CD4-positive, alpha-beta T cell treated with Interleukin-1 beta for 1 hour (primary cell): ENCODE measurements around the gene ARHGEF28.
A peak's percentile ranks its signal among the peaks of the same experiment; 100 is the strongest.

ENCODE experiments used
- DNase-seq, 2 donors: peaks; one replicate each; pipeline ENCODE4 v3.0.0-alpha.2; 2020 to 2022

ARHGEF28 gene

DNA sequence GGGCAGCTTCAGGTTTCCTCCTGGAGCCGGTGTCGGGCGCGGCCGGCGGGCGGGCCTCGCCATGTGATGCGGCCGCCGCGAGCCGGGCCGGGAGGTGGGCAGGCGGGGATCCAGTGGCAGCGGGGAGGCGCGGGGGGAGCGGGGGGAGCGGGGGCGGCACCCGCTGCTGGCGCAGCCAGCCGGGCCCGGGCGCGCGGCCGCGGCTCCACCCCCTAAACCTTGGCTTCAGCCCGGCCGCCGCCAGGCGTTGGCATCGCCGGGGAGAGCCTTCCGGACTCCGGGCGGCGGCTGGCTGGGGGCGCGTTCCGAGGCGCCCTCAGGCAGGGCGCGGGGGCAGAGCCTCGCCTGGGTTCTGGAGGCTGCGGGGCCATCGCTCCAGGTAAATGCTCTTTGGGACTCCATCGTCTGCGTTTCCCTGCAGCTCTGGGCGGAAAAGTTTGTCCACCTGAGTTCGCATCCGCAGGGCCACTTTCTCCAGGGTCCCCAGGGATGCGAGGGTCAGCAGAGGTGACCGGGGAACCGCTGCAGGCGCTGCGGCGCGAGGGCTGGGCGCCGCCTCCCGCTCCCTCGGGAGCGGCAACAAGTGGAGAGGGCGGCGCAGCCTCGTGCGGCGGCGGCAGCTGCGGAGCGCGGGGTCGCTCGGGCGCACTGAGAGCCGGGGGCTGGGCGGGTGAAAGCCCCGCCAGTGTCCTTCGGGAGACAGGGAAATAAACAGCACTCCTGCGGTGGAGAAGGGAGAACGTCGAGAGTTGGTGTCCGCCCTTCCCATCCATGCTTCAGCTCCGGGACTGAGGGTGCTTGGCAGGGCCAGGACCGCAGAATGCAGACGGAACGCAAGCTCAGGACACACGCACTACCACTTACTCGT is at the start of gene ARHGEF28:
Gene ARHGEF28 (plus strand): TSS at position 253 of the 868 bp plus-strand sequence. CDS start 58,656 bp downstream, outside the sequence.
- peak; percentile 14 to 32 for DNase-seq

- no peak for DNase-seq
Measured at GRCh38 chr5:73582285-73583145, 43.5 kb upstream of the ARHGEF28 start.

- no peak for DNase-seq
Measured at GRCh38 chr5:73587923-73588322, 38.1 kb upstream of the ARHGEF28 start.

GRCh38 chr5:73591102-73591695 is 34.8 kb upstream of the ARHGEF28 start:
- peak; percentile 9 to 77 for DNase-seq

- no peak for DNase-seq
Measured at GRCh38 chr5:73591698-73592501, 34.1 kb upstream of the ARHGEF28 start.

DNA sequence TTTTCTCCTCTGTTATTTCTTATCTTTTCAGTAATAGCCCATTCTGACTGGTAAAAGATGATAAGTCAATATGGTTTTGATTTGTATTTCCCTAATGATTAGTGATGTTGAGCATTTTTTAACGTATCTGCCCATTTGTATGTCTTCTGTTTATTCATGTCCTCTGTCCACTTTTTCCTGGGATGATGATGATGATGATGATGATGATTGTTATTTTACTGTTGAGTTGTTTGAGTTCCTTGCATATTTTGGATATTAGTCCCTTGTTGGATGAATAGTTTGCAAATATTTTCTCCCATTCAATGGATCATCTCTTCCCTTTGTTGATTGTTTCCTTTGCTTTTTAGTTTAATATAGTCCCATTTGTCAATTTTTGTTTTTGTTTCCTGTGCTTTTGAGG is 33.4 kb upstream of the ARHGEF28 start:
- DNase-seq, result no peak

DNA sequence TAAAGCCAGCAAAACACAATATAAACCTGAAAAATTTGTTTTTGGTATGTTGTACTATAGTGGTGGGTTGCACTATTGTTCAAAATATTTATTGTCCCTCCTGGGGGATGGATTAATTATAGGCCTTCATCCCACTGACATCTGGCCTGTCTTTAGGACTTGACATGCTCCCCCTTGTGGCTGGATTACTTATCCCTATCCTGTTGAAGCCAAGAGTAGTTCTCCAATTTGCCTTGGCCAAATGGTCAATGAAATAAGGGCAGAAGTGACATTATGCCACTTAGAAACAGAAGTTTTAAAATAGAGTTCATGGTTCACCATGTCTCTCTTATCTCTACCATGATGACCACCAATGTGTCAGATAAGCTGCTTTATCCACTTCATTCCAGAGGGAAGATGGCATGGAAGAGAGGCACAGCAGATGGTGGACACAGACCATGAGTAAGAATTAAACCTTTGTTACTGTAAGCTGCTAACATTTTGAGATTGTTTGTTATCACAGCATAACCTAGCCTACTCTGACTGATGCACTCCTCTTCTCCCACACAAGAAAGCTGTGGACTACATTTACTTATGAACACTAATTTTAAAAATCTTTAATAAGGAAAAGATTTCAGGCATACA is 29.2 kb upstream of the ARHGEF28 start:
- DNase-seq, result peak in 1 of 2 donors; percentile 2

DNA sequence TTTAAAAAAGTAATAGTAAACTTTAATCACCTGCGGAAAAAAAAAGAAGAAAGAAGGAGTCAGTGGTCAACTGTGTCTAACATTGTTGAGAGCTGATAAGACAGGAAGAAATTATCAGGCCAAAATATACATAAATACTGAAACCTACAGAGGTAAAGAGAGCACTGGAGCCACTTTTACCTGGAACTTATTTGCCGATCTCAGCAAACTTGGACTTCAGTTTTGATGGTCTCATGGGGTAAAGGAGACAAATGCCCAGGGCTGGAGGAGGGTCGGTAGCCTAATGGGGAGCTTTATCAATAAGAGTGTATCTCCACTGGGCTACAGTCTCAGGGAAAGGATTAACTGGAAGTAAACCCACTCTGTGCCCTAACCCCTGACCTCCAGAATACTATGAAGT is 26.6 kb upstream of the ARHGEF28 start:
- DNase-seq, result no peak

DNA sequence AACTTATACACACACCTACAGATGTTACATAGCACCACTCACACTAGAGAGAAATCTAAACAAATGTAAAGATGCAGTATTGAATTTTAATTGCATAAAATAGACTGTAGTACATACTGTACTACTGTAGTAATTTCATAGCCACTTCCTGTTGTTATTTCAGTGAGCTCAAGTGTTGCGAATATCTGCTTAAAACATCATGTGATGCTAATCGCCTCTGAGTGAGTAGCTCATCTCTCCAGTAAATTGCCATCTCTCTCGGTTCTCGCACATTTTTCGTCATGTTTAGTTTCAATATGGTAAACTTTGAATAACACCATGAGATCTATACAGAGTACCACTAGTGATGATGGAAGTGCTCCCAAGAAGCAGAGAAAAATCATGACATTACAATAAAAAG is 22.0 kb upstream of the ARHGEF28 start:
- DNase-seq, result no peak

GRCh38 chr5:73605223-73606087 is 20.5 kb upstream of the ARHGEF28 start:
- no peak for DNase-seq

DNA sequence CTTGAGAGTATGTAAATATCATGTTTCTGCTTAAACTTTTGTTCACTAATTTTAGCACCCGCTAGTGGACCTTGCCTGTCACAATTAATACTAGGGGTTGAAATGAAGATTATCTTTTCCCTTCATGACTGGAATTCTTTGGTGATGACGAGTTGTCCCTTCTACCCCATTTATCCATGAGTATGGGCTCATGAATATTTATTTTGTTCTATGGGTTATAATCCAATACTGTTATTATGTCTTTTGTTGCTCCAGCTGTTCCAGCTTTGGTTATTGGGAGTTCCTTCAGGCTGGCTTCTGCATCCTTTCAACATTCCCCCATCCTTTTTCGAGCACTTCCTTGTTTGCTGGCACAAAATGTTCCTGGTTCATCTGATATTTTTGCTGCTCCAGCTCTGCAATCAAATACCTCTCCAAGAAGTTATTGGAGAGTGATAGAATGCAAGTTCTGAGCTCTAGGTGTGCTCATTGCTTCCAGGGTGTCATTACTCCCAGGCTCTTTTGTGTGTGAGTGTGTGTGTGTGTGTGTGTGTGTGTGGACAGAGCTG is 19.7 kb upstream of the ARHGEF28 start:
- DNase-seq, result no peak

DNA sequence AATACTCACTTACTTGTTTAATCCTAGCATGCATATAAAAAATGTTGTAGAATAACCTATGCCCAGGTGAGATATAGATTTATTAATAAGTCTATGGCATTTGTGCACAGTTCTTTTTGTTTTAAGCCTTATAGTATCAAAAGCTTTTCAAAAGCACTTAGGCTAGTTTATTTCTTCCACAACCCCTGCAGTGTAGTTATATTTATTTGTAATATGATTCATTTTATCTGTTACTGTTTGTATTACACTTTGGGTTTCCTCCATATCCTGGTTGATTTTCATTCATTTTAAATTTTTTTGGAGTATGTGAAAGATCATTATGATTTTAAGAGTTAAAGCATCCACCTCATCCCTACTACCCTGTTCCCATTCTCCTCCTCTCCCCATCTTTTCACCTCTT is 18.8 kb upstream of the ARHGEF28 start:
- no peak for DNase-seq

DNA sequence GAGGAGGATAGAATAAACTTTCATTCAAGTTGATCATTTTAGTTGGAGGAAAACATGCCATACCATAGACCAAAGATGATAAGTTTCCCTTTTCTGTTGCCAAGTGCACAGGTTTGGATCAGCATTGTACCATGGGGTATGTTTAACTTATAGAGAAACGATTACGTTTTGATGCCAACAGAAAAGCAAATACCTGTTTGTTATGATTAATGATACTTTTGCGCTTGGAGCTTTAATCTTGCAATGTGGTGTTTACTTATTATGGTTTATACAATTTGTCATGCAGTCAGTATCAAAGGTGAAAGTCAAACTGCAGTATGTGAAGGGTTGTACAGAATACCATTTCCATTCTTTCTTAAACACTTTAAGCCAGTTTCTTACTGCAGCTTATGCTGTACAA is 13.2 kb upstream of the ARHGEF28 start:
- no peak for DNase-seq

DNA sequence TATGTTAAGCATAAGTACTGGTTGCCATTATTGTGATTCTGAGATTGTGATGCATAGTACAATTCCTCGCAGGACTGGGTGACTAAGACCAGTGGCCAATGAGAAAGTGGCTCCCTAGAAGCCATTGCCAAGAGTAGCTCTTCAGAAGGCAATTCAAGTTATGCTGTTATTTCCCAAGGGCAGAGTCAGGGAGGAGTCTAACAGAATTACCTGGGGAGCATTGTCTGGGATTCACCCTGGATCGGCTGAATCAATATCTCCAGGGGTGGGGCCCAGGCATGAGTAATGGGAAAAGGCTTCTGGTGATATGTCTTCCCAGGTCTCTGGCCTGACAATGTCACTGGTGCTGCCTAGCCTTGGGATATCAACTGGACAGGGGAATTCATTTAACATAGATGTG is 10.9 kb upstream of the ARHGEF28 start:
- no peak for DNase-seq

- no peak for DNase-seq
Measured at GRCh38 chr5:73615947-73616346, 10.0 kb upstream of the ARHGEF28 start.

DNA sequence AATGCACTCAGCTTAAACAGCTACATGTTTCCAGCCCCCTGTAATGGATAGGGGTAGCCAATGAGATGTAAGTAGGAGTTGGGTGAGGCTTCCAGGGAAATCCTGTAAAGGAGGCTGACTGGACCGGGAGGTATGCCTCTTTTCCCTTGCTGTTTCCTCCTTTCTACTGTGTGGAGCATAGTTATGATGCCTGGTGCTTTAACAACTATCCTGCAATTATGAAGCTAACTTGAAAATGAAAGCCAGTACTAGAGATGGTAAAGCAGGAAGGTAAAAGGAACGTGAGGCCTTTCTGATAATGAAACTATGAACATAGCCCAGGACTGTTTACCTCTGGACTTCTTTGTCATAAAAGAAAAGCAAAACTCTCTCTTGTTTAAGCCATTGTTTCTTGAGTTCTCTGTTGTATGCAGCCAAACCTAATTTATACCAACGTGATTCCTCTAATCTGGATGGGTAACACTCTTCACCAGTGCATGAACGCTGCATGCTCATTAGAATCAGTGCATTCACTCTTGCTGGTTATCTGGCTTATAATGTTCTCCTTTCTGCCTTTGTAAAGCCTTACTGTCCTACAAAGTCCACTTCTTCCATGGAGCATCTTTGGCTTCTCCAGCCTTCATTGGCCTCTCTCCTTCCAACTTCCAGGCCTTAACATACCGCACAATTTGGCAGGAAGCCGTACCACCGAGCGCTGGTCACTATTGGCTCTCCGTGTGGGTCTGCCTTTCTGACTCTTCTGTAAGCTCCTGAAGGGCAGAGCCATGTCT is 8.3 kb upstream of the ARHGEF28 start:
- DNase-seq, result no peak

GRCh38 chr5:73619606-73620333 is 6.2 kb upstream of the ARHGEF28 start:
- DNase-seq, result no peak

DNA sequence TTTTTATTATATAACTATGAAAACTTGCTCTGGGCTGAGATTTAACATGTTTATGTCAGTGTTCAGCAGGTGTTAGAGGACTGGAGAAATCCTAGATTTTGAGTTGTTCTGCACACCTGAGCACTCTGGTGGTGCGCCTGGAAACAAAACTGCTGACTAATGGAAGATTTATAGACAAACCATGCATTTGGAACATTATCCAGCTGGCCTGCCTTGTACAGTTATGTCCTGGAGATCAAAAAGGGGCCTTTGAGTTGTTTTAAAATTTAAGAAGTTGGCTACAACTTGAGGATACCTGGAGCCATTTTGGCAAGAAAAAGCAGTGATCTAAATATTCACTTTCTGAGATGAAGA is 5.7 kb upstream of the ARHGEF28 start:
- DNase-seq, result no peak

DNA sequence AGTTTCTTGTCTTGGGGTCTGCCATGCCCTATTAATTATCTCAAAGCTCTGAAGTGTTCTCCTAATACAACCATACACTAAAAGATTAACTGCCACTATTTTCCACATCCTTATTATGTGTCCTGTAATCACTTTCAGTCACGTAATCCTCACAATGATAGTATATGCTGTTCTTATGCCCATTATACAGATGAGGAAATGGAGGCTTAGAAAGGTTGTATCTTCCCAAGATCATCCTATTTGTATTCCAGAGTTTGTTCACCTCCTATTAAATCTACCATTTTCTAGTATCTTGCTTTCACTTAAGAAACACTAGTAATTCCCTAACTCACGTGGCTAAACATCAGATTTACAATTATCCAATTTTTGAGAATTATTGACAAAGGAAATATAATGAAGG is 2.9 kb upstream of the ARHGEF28 start:
- no peak for DNase-seq
